Esophagus muscularis mucosa (tissue), 4 donors: ENCODE results near the gene IRAK2.

Experiments used
- CTCF ChIP-seq, 3 experiments: fragments of 200-600 bp in 2 of 3; fragments of 450-650 bp in 1 of 3; sonication (generic) in 2 of 3; IDR thresholded peaks; one replicate each; pipeline ENCODE4 v1.5.1; 2017 to 2019; ENCODE audit warnings: antibody characterized with exemption in 3 of 3, mild to moderate bottlenecking in 2 of 3, moderate library complexity in 1 of 3
- EP300 ChIP-seq: sonication (generic); formaldehyde crosslinking; IDR thresholded peaks from one replicate; pipeline ENCODE4 v1.6.1; 2017; ENCODE audit warnings: antibody characterized with exemption
- POLR2A ChIP-seq: fragments of 450-650 bp; IDR thresholded peaks from one replicate; pipeline ENCODE4 v1.6.1; 2017; ENCODE audit warnings: antibody characterized with exemption, moderate library complexity, mild to moderate bottlenecking, low read depth
- POLR2AphosphoS5 ChIP-seq, 2 donors: sonication (generic); formaldehyde crosslinking; IDR thresholded peaks; one replicate each; pipeline ENCODE4 v1.6.1; 2017; ENCODE audit warnings: antibody characterized with exemption in 2 of 2

- no peak for TF ChIP-seq CTCF (IDR thresholded peaks at IDR 0.05)
- no peak for TF ChIP-seq EP300
- no peak for TF ChIP-seq POLR2A
- no peak for TF ChIP-seq POLR2AphosphoS5 (IDR thresholded peaks at IDR 0.05)
Measured at GRCh38 chr3:10226293-10226692, 61.6 kb downstream of the IRAK2 start.
